SU-DHL-6 (cell line): ENCODE measurements around the gene ARF6.
A peak's percentile ranks its signal among the peaks of the same experiment; 100 is the strongest.

Source experiments
- CTCF ChIP-seq: fragments of 200-600 bp; sonication (generic); IDR thresholded peaks from one replicate; pipeline ENCODE4 v1.5.1; 2017; ENCODE audit warnings: antibody characterized with exemption, mild to moderate bottlenecking, low read length, moderate library complexity; ENCODE audit not compliant: insufficient read depth, poor library complexity, severe bottlenecking
- EZH2phosphoT487 ChIP-seq: fragments of 200-600 bp; sonication (generic), shearing (Covaris generic); conservative IDR thresholded peaks from 2 replicates; pipeline ENCODE4 v1.6.1; 2018; ENCODE audit warnings: mild to moderate bottlenecking, antibody characterized with exemption, low read length, moderate library complexity, mixed read lengths

GRCh38 chr14:49880267-49881064 lies 12.4 kb upstream of the ARF6 start:
- TF ChIP-seq EZH2phosphoT487 (no peak), CTCF (peak; percentile 3)
